ENCODE data around the gene DENND5B.

DNA sequence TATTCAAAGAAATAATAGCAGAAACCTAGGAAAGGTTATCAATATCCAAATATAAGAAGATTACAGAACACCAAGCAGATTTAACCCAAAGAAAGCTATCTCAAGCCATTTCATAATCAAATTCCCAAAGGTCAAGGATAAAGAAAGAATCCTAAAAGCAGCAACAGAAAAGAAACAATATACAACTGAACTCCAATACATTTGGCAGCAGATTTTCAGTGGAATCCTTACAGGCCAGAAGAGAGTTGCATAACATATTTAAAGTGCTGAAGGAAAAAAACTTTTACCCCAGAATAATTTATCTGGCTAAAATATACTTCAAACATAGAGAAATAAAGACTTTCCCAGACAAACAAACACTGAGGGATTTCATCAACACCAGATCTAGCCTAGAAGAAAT, 54.3 kb downstream of the DENND5B start:
- no peak for TF ChIP-seq CTCF (IDR thresholded peaks at IDR 0.05)
- no peak for TF ChIP-seq POLR2A (IDR thresholded peaks at IDR 0.05)
- TF ChIP-seq POLR2AphosphoS5 (IDR thresholded peaks at IDR 0.05): no peak
- no peak for TF ChIP-seq EP300 (IDR thresholded peaks at IDR 0.05; ENCODE audit: low read depth)
